Measurements from ENCODE around the gene CLMN.

GRCh38 chr14:95229749-95230148 lies 90.0 kb downstream of the CLMN start:
- TF ChIP-seq POLR2AphosphoS5 (IDR thresholded peaks at IDR 0.05) (no peak), CTCF (IDR thresholded peaks at IDR 0.05; ENCODE audit: poor library complexity, severe bottlenecking) (no peak), SMC3 (conservative IDR thresholded peaks at IDR 0.05; ENCODE audit: poor library complexity) (no peak), RAD21 (conservative IDR thresholded peaks at IDR 0.05) (no peak), TAF1 (IDR thresholded peaks at IDR 0.05; ENCODE audit: low read depth) (no peak), EZH2 (IDR thresholded peaks at IDR 0.05; ENCODE audit: borderline replicate concordance, insufficient read depth, low read length, poor library complexity, severe bottlenecking) (no peak), EP300 (conservative IDR thresholded peaks at IDR 0.05; ENCODE audit: poor library complexity, severe bottlenecking) (no peak)

Data from neural cell (in vitro differentiated cells).